HepG2 (cell line): Measurements from ENCODE around the gene GSDMA. TPM values are rescaled to one million over a fixed set of nuclear protein-coding genes. Genes with fewer than 3 reads are reported as not detected.

ENCODE experiments used
- GABPB1 ChIP-seq: IDR thresholded peaks from 2 replicates; pipeline ENCODE4 v1.6.1; 2016; ENCODE audit warnings: mild to moderate bottlenecking, missing genetic modification reagents, moderate library complexity, missing compliant biosample characterization
- KAT8 ChIP-seq: IDR thresholded peaks from 2 replicates; pipeline ENCODE4 v1.6.1; 2016; ENCODE audit warnings: missing genetic modification reagents, missing compliant biosample characterization
- RAD21 ChIP-seq: fragments of 450-650 bp; formaldehyde crosslinking; IDR thresholded peaks from 2 replicates; pipeline ENCODE4 v1.5.0; 2020; ENCODE audit warnings: mild to moderate bottlenecking
- RFX5 ChIP-seq: IDR thresholded peaks from 2 replicates; pipeline ENCODE4 v1.6.1; 2011; ENCODE audit warnings: low read depth, low read length, improper control_type of control experiment
- ZFX ChIP-seq: sonication (generic); formaldehyde crosslinking; IDR thresholded peaks from 2 replicates; pipeline ENCODE4 v1.4.0; 2020; ENCODE audit warnings: mild to moderate bottlenecking, low read depth, missing genetic modification reagents, moderate library complexity
- ZNF274 ChIP-seq: sonication (generic); formaldehyde crosslinking; IDR thresholded peaks from 2 replicates; pipeline ENCODE4 v1.5.1; 2020; ENCODE audit warnings: mild to moderate bottlenecking, missing genetic modification reagents
- ZNF709 ChIP-seq: sonication (generic); formaldehyde crosslinking; IDR thresholded peaks from 2 replicates; pipeline ENCODE4 v1.5.0; 2020; ENCODE audit warnings: mild to moderate bottlenecking, missing genetic modification reagents
- ZNF792 ChIP-seq: IDR thresholded peaks from 2 replicates; pipeline ENCODE4 v1.6.1; 2016
- polyA plus RNA-seq, 8 experiments: library from polyadenylated mRNA; depleted of rRNA in 3 of 8; stranded (reverse) in 7 of 8; unstranded in 1 of 8; fragments of >200 nt; fragmentation: Illumina TruSeq in 4 of 8; extraction: Trizol in 4 of 8; gene quantifications; 2 replicates each; pipeline versions ENCODE4 v1.2.1 to v1.2.3, GENCODE V29; 2011 to 2016; ENCODE audit warnings: low read depth in 4 of 8, missing spikeins in 1 of 8, mixed read lengths in 1 of 8; ENCODE audit not compliant: insufficient read depth in 1 of 8
- total RNA-seq, 5 experiments: library from RNA; depleted of rRNA; stranded (reverse); fragments of >200 nt; fragmentation: Illumina TruSeq; extraction: Trizol; gene quantifications; 2 replicates each; pipeline ENCODE4 v1.2.3, GENCODE V29; 2016; ENCODE audit warnings: low read depth in 1 of 5
- TF ChIP-seq, protein P1 (sequence below), 2 experiments: sonication (generic) in 1 of 2; formaldehyde crosslinking in 1 of 2; IDR thresholded peaks; 2 replicates each; pipeline versions ENCODE4 v1.5.1 to v1.6.1; 2011 to 2020; ENCODE audit warnings: borderline replicate concordance in 1 of 2, low read depth in 1 of 2, low read length in 1 of 2, mild to moderate bottlenecking in 1 of 2, missing genetic modification reagents in 1 of 2, moderate library complexity in 1 of 2
- TF ChIP-seq, protein P2 (sequence below): sonication (generic); formaldehyde crosslinking; IDR thresholded peaks from 2 replicates; pipeline ENCODE4 v1.4.0; 2020; ENCODE audit warnings: mild to moderate bottlenecking, missing genetic modification reagents
- TF ChIP-seq, protein P3 (sequence below): sonication (generic); formaldehyde crosslinking; IDR thresholded peaks from 2 replicates; pipeline ENCODE4 v1.4.0; 2020; ENCODE audit warnings: missing genetic modification reagents
- TF ChIP-seq, protein P4 (sequence below): IDR thresholded peaks from 2 replicates; pipeline ENCODE4 v1.6.1; 2016; ENCODE audit warnings: low read depth
- TF ChIP-seq, protein P5 (sequence below): sonication (generic); formaldehyde crosslinking; IDR thresholded peaks from 2 replicates; pipeline ENCODE4 v1.4.0; 2020; ENCODE audit warnings: missing genetic modification reagents
- TF ChIP-seq, protein P6 (sequence below): sonication (generic); IDR thresholded peaks from 2 replicates; pipeline ENCODE4 v1.6.1; 2016; ENCODE audit warnings: low read depth, borderline replicate concordance

Gene GSDMA
- total and polyA plus RNA-seq, 2 of the 13 experiments (the other 11 are each of a cell fraction or from before 2014, with no cell fraction given): not detected

DNA sequence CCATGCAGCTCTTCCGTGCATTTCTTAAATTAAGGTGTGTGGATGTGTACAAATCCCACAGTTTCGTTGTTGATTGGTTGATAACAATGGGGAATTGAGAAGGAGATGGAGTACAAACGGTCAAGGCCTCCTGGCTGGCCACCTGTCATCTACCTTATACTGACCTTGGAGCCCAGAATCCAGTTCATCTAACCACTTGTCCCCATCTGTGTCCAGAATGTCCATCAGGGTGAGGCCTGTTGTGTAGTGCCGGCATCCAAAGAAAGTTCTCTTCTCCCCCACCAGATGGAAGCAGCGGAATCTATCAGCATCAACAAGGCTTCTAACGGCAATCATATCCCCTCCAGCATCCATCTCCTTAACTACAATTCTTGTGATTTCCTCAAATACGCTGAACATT, 45.9 kb upstream of the GSDMA start (continued):
- TF ChIP-seq, protein P1, sequence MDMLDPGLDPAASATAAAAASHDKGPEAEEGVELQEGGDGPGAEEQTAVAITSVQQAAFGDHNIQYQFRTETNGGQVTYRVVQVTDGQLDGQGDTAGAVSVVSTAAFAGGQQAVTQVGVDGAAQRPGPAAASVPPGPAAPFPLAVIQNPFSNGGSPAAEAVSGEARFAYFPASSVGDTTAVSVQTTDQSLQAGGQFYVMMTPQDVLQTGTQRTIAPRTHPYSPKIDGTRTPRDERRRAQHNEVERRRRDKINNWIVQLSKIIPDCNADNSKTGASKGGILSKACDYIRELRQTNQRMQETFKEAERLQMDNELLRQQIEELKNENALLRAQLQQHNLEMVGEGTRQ (IDR thresholded peaks at IDR 0.05; ENCODE audit: low read depth, low read length): no peak
- TF ChIP-seq, protein P1 (CRISPR knock-in tag; IDR thresholded peaks at IDR 0.05; ENCODE audit: borderline replicate concordance): no peak
- TF ChIP-seq, protein P2, sequence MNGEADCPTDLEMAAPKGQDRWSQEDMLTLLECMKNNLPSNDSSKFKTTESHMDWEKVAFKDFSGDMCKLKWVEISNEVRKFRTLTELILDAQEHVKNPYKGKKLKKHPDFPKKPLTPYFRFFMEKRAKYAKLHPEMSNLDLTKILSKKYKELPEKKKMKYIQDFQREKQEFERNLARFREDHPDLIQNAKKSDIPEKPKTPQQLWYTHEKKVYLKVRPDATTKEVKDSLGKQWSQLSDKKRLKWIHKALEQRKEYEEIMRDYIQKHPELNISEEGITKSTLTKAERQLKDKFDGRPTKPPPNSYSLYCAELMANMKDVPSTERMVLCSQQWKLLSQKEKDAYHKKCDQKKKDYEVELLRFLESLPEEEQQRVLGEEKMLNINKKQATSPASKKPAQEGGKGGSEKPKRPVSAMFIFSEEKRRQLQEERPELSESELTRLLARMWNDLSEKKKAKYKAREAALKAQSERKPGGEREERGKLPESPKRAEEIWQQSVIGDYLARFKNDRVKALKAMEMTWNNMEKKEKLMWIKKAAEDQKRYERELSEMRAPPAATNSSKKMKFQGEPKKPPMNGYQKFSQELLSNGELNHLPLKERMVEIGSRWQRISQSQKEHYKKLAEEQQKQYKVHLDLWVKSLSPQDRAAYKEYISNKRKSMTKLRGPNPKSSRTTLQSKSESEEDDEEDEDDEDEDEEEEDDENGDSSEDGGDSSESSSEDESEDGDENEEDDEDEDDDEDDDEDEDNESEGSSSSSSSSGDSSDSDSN (CRISPR knock-in tag): 0 out of 2 replicates have a peak, but pooled peaks have one; percentile 17
- TF ChIP-seq RAD21: peak; percentile 64; the same call in 1 of the 2 replicates
- no peak for TF ChIP-seq ZNF274
- TF ChIP-seq, protein P3, sequence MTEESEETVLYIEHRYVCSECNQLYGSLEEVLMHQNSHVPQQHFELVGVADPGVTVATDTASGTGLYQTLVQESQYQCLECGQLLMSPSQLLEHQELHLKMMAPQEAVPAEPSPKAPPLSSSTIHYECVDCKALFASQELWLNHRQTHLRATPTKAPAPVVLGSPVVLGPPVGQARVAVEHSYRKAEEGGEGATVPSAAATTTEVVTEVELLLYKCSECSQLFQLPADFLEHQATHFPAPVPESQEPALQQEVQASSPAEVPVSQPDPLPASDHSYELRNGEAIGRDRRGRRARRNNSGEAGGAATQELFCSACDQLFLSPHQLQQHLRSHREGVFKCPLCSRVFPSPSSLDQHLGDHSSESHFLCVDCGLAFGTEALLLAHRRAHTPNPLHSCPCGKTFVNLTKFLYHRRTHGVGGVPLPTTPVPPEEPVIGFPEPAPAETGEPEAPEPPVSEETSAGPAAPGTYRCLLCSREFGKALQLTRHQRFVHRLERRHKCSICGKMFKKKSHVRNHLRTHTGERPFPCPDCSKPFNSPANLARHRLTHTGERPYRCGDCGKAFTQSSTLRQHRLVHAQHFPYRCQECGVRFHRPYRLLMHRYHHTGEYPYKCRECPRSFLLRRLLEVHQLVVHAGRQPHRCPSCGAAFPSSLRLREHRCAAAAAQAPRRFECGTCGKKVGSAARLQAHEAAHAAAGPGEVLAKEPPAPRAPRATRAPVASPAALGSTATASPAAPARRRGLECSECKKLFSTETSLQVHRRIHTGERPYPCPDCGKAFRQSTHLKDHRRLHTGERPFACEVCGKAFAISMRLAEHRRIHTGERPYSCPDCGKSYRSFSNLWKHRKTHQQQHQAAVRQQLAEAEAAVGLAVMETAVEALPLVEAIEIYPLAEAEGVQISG (CRISPR knock-in tag): 0 out of 2 replicates have a peak, but pooled peaks have one; percentile 16
- TF ChIP-seq, protein P4, sequence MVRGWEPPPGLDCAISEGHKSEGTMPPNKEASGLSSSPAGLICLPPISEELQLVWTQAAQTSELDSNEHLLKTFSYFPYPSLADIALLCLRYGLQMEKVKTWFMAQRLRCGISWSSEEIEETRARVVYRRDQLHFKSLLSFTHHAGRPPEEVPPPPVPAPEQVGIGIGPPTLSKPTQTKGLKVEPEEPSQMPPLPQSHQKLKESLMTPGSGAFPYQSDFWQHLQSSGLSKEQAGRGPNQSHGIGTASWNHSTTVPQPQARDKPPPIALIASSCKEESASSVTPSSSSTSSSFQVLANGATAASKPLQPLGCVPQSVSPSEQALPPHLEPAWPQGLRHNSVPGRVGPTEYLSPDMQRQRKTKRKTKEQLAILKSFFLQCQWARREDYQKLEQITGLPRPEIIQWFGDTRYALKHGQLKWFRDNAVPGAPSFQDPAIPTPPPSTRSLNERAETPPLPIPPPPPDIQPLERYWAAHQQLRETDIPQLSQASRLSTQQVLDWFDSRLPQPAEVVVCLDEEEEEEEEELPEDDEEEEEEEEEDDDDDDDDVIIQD: 0 out of 2 replicates have a peak, but pooled peaks have one; percentile 7
- TF ChIP-seq, protein P5, sequence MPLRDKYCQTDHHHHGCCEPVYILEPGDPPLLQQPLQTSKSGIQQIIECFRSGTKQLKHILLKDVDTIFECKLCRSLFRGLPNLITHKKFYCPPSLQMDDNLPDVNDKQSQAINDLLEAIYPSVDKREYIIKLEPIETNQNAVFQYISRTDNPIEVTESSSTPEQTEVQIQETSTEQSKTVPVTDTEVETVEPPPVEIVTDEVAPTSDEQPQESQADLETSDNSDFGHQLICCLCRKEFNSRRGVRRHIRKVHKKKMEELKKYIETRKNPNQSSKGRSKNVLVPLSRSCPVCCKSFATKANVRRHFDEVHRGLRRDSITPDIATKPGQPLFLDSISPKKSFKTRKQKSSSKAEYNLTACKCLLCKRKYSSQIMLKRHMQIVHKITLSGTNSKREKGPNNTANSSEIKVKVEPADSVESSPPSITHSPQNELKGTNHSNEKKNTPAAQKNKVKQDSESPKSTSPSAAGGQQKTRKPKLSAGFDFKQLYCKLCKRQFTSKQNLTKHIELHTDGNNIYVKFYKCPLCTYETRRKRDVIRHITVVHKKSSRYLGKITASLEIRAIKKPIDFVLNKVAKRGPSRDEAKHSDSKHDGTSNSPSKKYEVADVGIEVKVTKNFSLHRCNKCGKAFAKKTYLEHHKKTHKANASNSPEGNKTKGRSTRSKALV (CRISPR knock-in tag): peak; percentile 54
- peak; percentile 51; the same call in 1 of the 2 replicates for TF ChIP-seq RFX5
- TF ChIP-seq ZNF792 (CRISPR knock-in tag): 0 out of 2 replicates have a peak, but pooled peaks have one; percentile 16
- TF ChIP-seq ZNF709 (CRISPR knock-in tag): no peak
- TF ChIP-seq GABPB1: no peak
- TF ChIP-seq, protein P6, sequence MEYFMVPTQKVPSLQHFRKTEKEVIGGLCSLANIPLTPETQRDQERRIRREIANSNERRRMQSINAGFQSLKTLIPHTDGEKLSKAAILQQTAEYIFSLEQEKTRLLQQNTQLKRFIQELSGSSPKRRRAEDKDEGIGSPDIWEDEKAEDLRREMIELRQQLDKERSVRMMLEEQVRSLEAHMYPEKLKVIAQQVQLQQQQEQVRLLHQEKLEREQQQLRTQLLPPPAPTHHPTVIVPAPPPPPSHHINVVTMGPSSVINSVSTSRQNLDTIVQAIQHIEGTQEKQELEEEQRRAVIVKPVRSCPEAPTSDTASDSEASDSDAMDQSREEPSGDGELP: no peak
- TF ChIP-seq KAT8 (CRISPR knock-in tag): no peak
- TF ChIP-seq ZFX (CRISPR knock-in tag): peak; percentile 75
- TF ChIP-seq, all 625 proteins: peak for 56
